ENCODE measurements around the gene EIF5B.

GRCh38 chr2:99388892-99389291, 51.7 kb downstream of the EIF5B start:
- TF ChIP-seq CTCF (conservative IDR thresholded peaks at IDR 0.05; ENCODE audit: low read depth in 2 of 2): no peak
- no peak for TF ChIP-seq REST (IDR thresholded peaks at IDR 0.05; ENCODE audit: unreplicated experiment)
- no peak for TF ChIP-seq EZH2 (IDR thresholded peaks at IDR 0.05; ENCODE audit: low read depth, unreplicated experiment)
